ENCODE results near the gene LRMDA. TPM values are rescaled to one million over a fixed set of nuclear protein-coding genes. Genes with fewer than 3 reads are reported as not detected.

Gene LRMDA
- total RNA-seq, 1 donor from 2014 or later, result not detected

- intact Hi-C loops (cut with micrococcal nuclease), result no loop called here
These were observed 603.2 kb downstream of the LRMDA start for GRCh38 chr10:76034353-76035205.

GRCh38 chr10:76035206-76036110, 604.0 kb downstream of the LRMDA start:
- intact Hi-C loops (cut with micrococcal nuclease), result no loop called here

GRCh38 chr10:76036111-76036940, 604.9 kb downstream of the LRMDA start:
- intact Hi-C loops (cut with micrococcal nuclease), result no loop called here

GRCh38 chr10:76036962-76037361, 605.5 kb downstream of the LRMDA start:
- intact Hi-C loops (cut with micrococcal nuclease), result no loop called here

- intact Hi-C loops (cut with micrococcal nuclease), result no loop called here
These were observed 606.2 kb downstream of the LRMDA start for GRCh38 chr10:76037531-76038155.

GRCh38 chr10:76038696-76039095, 607.3 kb downstream of the LRMDA start:
- intact Hi-C loops (cut with micrococcal nuclease), result no loop called here

GRCh38 chr10:76040107-76040829, 608.8 kb downstream of the LRMDA start:
- intact Hi-C loops (cut with micrococcal nuclease), result no loop called here

- intact Hi-C loops (cut with micrococcal nuclease), result no loop called here
These were observed 609.4 kb downstream of the LRMDA start for GRCh38 chr10:76040830-76041220.

GRCh38 chr10:76041551-76041950, 610.1 kb downstream of the LRMDA start:
- intact Hi-C loops (cut with micrococcal nuclease), result no loop called here

- intact Hi-C loops (cut with micrococcal nuclease), result no loop called here
These were observed 611.8 kb downstream of the LRMDA start for GRCh38 chr10:76043261-76043660.

- intact Hi-C loops (cut with micrococcal nuclease), result no loop called here
These were observed 613.3 kb downstream of the LRMDA start for GRCh38 chr10:76044751-76045150.

GRCh38 chr10:76045174-76045573, 613.8 kb downstream of the LRMDA start:
- intact Hi-C loops (cut with micrococcal nuclease), result no loop called here

GRCh38 chr10:76047521-76047920, 616.1 kb downstream of the LRMDA start:
- intact Hi-C loops (cut with micrococcal nuclease), result no loop called here

- intact Hi-C loops (cut with micrococcal nuclease), result no loop called here
These were observed 618.3 kb downstream of the LRMDA start for GRCh38 chr10:76049581-76050290.

- intact Hi-C loops (cut with micrococcal nuclease), result no loop called here
These were observed 618.8 kb downstream of the LRMDA start for GRCh38 chr10:76050291-76050625.

GRCh38 chr10:76051007-76051936, 619.8 kb downstream of the LRMDA start:
- intact Hi-C loops (cut with micrococcal nuclease), result no loop called here

- intact Hi-C loops (cut with micrococcal nuclease), result no loop called here
These were observed 621.5 kb downstream of the LRMDA start for GRCh38 chr10:76052682-76053503.

- intact Hi-C loops (cut with micrococcal nuclease), result no loop called here
These were observed 624.0 kb downstream of the LRMDA start for GRCh38 chr10:76055466-76055865.
